RKO (cell line): ENCODE data around the gene SLC22A8.
"Not testable (repeated sequence)": the region's sequence is repeated elsewhere in the genome, so short reads cannot be mapped to it uniquely, and the experiment has no call there.

Source experiments
- DNase-seq: peaks from one replicate; pipeline ENCODE4 v3.0.0-alpha.2; 2016; ENCODE audit warnings: low spot score

The SLC22A8 gene, protein sequence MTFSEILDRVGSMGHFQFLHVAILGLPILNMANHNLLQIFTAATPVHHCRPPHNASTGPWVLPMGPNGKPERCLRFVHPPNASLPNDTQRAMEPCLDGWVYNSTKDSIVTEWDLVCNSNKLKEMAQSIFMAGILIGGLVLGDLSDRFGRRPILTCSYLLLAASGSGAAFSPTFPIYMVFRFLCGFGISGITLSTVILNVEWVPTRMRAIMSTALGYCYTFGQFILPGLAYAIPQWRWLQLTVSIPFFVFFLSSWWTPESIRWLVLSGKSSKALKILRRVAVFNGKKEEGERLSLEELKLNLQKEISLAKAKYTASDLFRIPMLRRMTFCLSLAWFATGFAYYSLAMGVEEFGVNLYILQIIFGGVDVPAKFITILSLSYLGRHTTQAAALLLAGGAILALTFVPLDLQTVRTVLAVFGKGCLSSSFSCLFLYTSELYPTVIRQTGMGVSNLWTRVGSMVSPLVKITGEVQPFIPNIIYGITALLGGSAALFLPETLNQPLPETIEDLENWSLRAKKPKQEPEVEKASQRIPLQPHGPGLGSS

DNA sequence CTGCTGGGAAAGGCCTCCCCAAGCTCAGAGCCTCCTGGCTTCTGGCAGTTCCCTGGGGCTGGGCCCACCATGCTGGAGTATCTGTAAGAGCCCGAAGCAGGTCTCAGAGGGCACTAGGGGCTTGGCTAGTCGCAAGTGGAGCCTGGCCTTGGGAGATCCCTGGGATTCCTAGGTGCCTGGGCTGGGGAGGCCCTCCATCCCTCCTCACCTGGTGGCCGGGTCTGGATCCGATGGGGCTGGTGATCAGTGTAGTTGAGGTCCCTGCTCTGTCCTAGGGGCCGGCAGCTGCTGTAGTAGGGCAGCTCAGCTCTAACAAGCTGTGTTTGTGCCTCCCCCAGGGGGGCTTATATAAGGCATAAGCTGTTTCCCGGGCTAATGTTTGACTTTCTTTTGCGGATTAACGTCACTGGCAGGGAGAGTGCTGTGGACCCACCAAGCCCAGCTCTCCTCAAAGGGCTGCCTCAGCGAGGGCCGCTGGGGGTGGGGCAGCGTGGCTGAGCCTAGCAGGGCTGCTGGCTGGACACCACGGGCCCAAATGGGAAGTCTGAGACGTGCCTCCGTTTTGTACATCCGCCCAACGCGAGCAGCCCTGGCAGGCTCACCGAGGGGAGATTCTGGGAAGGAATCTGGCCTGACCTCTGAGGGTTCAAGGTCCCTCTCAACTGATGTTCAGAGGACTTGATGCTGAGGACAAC lies at the start of gene SLC22A8:
TSS of gene SLC22A8 (minus strand) at position 321 of the 695 bp plus-strand sequence. CDS start 883 bp downstream, outside the sequence.
- no peak for DNase-seq

DNA sequence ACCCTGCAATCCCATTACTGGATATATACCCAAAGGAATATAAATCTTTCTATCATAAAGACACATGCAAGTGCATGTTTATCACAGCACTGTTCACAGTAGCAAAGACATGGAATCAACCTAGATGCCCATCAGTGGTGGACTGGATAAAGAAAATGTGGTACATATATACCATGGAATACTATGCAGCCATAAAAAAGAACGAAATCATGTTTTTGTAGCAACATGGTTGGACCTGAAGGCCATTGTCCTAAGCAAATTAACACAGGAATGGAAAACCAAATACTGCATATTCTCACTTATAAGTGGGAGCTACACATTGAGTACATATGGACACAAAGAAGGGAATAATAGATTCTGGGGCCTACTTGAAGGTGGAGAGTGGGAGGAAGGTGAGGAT lies 30.6 kb upstream of the SLC22A8 start:
- DNase-seq = not testable (repeated sequence)

DNA sequence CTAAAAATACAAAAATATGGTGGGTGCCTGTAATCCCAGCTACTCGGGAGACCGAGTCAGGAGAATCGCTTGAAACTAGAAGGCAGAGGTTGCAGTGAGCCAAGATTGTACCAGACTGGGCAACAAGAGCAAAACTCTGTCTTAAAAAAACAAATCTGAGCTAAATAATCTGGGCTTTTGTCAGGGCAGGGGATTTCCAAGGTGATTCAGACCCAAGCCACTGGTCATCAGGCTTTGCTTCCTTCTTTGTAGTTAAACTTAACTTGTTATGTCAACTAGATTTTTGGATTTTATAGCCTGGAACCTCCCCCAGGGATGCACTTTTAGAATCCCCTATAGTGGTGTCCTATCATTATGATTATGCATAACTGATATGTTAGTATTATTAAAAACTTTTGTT lies 27.0 kb upstream of the SLC22A8 start:
- DNase-seq = no peak

DNA sequence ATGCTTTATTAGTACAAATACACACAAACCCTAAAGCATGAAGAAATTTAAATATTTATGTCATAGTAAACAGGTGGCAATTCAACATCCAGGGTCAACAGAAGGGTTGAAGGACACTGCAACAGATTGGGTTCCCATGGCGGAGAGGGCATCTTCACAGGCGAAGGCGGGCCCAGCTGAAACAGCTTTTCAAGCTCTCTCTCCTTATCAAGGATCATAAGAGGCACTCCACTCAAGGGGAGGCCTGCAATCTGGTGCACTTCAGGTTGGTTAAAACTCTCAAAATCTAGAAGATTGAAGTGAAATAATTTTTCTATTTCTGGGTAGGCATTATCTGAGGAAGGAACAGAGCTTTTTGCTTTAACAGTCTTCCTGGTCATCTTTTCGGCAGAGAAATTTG lies 16.8 kb upstream of the SLC22A8 start:
- DNase-seq = no peak

DNA sequence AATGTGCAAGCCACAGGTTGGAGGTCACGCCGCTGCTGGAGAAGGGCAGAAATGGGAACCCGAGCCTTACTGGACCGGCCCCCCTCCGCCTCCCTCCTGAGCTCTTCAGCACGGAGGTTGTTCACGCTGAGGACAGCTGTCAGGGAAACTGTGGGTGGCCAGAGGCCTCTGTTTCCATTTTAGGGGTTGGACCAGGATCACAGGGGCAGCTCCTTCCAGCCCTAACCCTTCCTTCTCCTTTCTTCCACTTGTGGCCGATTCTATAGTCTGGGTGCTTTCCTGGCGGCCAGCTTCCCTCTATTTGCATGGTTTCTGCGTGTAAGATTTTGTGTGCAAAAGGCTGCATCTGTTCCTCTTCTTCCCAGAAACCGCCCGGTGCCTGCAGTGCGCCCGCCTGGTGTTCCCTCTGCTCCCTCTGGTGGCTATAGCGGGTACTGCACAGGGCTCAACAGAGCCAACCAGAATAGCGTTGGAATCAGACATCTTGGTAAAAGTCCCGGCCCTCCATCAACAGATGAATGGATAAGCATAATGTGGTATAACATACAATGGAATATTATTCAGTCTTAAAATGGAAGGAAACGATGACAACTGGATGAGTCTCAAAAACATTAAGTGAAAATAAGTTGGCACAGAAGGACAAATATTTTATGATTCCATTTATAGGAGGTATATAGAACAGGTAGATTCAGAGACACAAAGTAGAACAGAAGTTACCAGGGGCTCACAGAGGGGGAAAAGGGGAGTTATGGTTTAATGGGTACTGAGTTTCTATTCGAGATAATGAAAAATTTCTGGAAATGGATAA lies 8.4 kb upstream of the SLC22A8 start:
- DNase-seq = peak; percentile 75

DNA sequence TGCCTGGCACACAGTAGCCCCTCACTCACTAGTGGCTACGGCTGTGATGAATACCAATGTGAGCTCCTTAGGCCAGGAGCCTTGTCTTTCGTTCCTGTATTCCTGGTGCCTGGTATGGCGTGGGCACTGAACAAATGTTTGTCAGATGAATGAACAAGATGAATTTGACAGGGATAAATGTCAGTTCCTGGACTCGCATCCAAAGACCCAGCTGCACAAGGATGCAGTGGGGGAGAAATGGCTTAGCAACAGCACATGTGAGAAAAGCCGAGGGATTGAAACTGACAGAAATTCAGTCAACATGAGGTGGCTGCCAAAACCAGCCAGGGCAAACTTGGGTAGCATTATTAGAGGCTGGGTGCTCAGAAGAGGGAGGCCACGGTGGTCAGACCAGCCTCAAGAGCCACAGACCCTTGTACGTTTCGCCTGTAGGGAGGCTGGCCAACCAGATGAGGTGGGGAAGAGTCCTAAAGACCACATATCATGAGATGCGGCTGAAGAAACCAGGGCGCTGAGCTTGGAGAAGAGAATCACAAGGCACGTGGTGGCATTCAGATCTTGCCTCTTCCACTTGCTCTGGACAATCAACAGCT lies 7.7 kb upstream of the SLC22A8 start:
- DNase-seq = no peak

DNA sequence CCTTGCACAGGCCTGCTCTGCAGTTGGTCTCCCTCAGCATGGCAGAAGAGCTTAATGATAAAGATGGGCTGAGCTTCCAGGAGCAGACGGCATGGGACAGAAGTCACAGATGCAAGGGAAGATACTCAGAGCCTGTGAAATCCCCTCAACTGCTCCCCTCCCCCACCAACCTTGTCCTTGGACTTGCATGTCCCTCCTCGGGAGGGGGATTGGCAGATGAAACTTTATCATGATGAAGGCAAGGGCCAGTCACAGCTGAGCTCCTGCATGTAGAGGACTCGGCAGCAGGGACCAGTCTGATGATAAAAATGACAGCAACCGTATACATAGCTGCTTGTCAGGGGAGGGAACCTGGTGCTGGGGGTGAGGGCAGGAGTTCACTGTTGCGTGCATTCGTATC lies 6.8 kb upstream of the SLC22A8 start:
- no peak for DNase-seq

DNA sequence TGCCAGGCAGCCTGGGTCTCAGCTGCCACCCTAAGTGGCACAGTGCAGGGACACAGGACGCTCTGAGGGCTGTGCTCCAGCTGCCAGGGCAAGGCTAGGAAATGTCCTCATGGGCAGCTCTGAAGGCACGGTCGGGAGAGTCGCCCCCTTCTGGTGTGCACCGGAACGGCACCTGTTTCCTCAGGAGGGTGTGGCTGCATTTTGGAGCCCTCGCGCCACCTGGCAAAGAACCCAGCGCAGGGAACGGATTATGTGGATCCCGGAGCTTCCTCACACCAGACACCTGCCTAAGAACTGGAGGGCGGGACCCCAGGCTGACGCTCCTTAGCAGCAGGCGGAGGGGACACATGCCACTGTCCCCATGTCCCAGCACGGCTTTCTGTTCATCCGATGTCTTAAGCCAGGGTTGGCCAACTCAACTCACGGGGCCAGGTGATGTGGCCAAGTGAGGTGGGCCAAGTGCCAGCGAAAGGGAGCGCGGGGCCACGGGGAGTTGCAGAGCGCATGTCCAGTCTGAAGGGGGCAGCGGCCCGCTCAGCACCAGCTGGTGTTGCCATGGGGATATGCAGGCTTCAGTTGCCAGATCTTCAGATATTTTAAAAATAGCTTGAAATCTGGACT lies 5.1 kb upstream of the SLC22A8 start:
- DNase-seq = no peak

DNA sequence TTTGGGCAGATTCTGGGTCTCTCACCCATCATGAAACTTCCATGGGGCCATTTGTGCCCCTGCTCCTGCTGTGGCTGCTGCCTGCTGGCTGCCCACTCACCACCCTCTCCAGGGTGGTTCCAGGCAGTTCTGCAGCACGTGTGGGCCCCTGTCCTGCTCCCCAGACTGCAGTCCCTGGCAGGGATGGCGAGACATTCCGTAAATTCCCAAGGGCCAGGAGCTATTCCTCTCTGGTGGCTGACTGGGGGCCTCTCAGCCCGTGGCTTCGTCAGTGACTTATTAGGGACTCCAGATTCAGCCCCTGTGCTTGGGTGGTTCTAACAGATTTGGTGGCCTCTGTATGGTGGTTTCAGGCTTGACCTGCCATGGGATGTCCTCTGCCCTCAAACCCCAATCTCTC lies 3.9 kb upstream of the SLC22A8 start:
- no peak for DNase-seq

DNA sequence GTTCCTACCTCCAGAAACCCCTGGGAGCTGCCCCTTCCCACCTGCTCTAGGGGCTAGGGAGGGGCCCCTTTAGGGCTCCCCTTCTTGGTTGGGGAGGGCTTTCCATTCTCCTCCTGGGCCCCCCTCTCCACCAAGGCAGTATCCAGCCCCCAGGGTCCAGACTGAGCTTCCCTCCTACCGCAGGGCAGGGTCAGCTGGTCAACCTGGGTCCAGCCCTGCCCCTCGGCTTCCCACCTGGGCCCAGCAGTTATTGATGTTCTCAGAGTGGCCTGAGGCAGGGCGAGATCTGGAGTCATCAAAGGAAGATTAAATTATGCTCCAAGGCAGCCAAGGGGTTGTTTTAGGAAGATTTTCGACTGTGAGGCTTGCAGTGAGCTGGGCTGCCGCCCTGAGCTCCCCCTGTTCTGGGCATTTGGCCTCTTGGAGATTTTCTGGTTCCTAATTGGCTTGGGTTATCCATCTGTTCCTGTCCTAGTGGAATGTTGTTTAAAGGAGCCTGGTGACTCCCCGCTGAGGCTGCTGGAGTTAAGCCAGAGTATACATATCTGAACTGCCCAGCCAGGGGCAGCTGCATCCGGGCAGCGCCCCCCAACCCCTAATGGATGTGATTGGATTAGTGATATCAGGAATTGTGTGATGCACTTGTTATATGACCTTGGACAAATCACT lies 1.8 kb upstream of the SLC22A8 start:
- no peak for DNase-seq

DNA sequence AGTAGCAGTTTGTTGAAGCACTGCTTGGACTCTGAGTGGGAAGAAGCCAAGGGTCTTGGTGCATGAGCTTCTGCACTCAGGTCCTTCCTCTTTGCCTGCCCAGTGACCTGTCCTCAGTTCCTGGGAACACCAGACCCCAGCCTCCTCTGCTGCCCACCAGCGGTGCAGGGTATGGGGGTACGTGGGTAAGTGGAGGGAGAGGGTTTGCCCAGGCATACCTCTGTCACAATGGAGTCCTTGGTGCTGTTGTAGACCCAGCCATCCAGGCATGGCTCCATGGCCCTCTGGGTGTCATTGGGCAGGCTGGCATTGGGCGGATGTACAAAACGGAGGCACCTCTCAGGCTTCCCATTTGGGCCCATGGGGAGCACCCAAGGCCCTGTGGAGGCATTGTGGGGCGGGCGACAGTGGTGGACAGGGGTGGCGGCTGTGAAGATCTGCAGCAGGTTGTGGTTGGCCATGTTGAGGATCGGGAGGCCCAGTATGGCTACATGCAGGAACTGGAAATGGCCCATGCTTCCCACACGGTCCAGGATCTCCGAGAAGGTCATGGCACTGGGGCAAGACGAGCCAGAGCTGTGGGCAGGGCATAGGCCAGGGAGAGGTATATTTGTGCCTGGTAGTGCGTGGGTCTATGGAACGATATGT lies 1.1 kb downstream of the SLC22A8 start:
- no peak for DNase-seq

DNA sequence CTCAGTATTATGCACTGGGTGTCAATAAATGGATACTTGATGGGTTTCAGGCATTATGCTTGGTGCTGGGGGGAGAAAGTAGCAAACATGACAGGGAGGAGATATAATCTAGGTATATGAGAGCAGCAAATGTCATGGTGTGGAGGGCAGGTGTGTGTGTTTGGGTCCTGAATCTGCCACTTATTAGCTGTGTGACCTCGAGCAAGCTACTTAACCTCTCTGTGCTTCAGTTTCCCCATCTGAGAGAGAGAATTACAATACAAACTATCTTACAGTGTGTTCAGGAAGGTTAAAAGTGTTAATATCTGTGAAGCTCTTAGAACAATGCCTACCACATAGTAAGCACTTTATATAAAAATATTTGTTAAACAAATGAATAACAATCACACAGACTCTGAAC lies 2.8 kb downstream of the SLC22A8 start:
- DNase-seq = no peak

DNA sequence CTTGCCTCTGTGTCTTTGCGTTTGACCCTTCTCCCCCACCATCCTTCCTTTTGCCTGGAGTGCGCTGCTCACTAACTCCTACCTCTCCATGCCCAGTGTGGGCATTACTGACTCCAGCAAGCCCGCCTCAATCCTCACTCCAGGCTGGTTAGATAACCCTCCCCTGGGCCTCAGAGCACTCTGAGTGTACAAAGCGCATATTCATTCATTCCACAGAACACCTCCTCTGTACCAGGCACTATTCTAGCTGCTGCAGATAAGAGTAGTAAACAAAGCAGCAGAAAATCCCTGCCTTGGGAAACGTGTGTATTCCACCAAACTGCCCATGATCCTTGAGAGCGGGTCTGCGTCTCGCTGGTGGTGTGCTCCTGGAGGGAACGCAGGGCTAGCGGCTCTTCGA lies 3.2 kb downstream of the SLC22A8 start:
- DNase-seq = no peak

DNA sequence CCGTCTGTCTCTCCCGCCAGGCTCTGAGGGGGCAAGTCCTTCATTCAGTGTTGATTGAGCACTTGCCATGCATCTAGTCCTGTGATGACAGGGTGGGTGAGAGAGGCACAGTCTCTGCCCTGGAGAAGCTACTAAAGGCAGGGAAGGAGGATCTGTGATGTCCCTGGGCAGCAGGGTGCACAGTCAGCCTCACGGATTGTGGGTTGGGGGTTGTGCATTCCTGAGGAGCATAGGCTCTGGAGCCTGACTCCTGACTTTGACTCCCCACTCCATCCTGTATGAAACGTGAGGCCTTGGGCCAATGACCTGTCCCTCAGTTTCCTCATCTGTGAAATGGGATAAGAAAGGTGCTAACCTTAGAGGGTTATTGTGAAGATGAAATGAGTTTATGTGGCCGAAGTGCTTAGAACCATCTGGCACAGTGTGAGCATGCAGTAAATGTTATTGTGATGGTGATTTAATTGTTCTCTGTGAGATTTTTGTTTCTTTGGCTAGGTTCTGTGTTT lies 4.7 kb downstream of the SLC22A8 start:
- no peak for DNase-seq

DNA sequence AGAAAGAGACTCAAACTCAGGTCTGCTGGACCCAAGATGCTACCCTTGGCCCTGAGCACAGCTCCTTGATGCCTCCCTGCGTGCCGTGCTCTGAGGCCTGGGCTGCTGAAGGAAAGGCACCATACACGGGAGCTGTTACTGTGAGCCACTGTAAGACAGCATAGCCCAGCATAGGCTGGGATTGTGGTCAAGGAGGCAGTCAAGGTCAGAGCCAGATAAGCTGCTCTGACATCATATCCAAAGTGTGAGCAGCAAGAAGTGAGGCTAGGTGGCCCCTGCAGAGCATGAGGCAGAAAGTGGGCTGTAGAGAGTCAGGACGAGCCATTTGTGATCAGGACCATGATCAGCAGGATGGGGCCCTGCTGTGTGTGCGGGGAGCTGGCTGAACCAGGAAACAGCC lies 7.7 kb downstream of the SLC22A8 start:
- no peak for DNase-seq

DNA sequence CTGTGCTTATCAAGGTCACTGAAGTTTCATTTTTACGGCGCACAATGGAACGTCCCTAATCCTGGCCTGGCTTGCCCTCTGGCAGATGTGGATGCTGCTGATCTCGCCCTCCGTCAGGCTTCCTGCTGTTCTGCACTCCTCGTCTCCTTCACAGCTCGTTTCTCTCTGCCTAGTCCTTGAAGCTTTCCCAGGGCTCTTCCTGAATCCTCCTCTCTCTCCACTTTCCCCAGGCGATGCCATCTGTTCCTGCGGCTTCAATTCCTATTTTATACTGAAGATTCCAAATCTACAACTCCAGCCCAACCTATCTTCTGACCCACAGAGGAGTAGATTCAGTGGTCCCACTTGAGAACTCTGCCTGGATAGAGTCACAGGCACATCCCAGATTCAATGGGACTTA lies 14.2 kb downstream of the SLC22A8 start:
- DNase-seq = no peak

DNA sequence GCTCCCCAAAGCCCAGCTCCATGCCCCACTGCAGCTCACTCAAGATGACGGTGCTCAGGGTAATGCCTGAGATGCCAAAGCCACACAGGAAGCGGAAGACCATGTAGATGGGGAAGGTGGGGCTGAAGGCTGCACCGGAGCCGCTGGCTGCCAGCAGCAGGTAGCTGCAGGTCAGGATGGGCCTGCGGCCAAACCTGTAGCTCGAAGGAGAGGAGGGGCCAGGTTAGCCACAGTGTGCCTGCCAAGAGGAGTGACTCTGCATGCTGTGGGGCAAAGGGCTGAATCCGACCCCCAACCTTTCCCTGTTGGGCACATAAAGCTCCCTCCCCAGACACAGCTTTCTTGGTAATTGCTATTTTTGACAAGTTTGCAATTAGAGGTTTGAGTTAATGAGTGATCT lies 16.0 kb downstream of the SLC22A8 start:
- no peak for DNase-seq

DNA sequence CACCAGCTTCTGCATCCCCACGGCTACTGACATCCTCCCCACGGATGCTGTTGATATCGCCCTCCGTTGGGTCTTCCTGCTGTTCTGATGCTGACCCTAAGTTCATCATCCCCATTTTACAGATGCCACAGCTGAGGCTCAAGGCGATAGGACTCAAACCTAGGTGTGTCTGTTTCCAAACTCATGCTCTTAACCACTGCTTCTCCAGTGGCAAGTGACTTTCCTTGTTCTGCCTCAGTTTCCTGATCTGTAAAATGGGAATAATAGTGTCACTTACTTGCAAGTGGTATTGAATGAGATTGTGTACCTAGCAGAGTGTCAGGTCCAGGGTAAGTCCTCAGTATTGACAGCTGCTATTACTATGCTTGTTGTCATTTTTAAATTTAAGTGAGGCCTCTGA lies 16.5 kb downstream of the SLC22A8 start:
- no peak for DNase-seq

DNA sequence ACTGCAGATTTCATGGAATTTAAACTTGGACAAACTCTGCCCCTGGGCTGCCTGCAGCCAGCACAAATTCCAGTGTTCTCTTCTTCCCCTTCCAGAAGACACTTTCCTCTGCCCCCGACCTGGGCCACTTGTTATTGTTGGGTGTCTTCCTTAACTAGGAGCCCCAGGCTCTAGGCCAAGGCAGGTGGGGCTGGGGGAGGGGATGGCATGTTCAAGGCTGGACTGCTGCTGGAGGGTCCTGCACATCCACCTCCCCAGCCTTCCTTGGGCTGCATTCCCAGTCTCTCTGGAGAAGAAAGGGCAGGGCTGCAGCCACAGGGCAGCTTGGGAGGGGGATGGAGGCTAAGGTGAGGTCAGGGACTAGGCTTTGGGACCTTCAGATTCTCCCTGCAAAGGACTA lies 19.4 kb downstream of the SLC22A8 start:
- DNase-seq = no peak

DNA sequence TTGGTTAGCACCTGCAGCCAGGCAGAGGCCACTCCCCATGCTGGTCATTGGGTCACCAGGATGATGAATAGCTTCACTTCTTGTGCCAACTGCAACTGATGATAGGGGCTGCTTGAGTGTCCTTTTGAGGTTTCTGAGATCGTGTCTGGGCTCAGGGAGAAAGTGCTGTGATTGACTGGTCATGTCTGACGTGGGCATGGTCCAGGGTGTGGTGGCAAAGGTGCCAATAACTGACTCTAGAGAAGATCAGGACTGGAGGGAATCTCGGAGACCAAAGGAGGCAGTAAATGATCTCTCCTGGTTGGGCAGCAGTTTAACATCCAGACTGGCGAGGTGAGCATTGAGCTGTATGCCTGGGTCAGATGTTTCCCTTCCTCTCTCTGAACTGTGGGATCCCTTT lies 20.9 kb downstream of the SLC22A8 start:
- DNase-seq = no peak
